ENCODE measurements around the gene KCTD11. TPM values are rescaled to one million over a fixed set of nuclear protein-coding genes. Genes with fewer than 3 reads are reported as not detected.
A peak's percentile ranks its signal among the peaks of the same experiment; 100 is the strongest.

Gene KCTD11
- total and polyA plus RNA-seq, 2 donors (not counting 1 experiment from before 2014, with no cell fraction given): 4.3 to 13.4 TPM

DNA sequence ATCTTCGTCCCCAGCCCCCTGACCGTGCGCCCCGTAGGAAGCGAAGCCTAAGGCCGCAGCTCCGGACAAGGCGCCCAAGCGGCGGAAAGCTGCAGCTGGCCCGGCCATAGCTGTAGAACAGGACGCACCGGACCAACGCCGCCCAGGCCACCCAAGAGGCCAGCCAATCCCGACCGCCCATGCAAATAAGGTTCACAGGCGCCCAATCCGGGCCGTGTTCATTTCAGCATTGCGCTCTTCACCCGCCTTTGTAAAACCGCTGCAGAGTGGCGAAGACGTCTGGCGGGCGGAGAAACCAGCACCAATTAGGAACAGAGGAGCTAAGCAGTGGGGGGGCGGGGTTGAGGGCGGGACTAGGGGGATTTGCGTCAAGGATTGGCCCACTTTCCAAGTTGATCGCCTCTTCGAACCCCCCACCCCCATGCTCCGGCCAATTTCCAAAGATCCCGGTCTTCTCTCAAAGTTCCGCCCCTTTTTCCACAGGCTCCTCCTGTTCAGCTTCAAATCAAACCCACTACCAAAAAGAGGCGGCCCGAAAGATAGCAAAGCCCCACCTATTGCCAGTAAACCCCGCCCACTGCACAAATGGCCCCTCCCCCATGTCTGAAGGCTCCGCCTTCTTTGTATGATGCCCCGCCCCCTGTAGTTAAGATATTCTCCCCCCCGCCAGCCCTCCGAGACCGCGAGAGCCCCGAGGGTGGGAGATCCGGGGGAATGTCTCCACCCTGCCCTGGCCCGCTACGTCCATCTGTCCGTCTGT lies 52.2 kb downstream of the KCTD11 start, which contains the start of gene TMEM256:
TMEM256 (minus strand) TSS at position 121 of the 760 bp plus-strand sequence; CDS start at position 108, 13 bp downstream.
- Mint-ChIP-seq H3K4me3 (peak within 1 kb of the TSS; percentile 98), H3K4me1 (peaks cover 22% of the 10 kb centered on the region), H3K27me3 (peaks cover 17% of the 10 kb centered on the region), H3K9me3 (ENCODE audit: insufficient read depth) (no peaks in the 10 kb centered on the region), H3K27ac (peak within 1 kb of the TSS; percentile 94)
- peaks cover 0 to 27% (median 4%) of the 10 kb centered on the region in 4 experiments for H3K27me3 ChIP-seq (replicated peaks in 1 of 4; ENCODE audit: control extremely low read depth in 1 of 4, control insufficient read depth in 3 of 4, insufficient read depth in 4 of 4, low read length in 3 of 4)
- H3K9ac ChIP-seq (ENCODE audit: low read length): peak within 1 kb of the TSS; percentile 76
- no peak for TF ChIP-seq EZH2 (IDR thresholded peaks at IDR 0.05; ENCODE audit: borderline replicate concordance, insufficient read depth, low read depth, low read length, poor library complexity, severe bottlenecking)
- TF ChIP-seq, protein P1, sequence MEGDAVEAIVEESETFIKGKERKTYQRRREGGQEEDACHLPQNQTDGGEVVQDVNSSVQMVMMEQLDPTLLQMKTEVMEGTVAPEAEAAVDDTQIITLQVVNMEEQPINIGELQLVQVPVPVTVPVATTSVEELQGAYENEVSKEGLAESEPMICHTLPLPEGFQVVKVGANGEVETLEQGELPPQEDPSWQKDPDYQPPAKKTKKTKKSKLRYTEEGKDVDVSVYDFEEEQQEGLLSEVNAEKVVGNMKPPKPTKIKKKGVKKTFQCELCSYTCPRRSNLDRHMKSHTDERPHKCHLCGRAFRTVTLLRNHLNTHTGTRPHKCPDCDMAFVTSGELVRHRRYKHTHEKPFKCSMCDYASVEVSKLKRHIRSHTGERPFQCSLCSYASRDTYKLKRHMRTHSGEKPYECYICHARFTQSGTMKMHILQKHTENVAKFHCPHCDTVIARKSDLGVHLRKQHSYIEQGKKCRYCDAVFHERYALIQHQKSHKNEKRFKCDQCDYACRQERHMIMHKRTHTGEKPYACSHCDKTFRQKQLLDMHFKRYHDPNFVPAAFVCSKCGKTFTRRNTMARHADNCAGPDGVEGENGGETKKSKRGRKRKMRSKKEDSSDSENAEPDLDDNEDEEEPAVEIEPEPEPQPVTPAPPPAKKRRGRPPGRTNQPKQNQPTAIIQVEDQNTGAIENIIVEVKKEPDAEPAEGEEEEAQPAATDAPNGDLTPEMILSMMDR (IDR thresholded peaks at IDR 0.05): no peak
- peaks cover 6% of the 10 kb centered on the region for H3K79me2 ChIP-seq (ENCODE audit: control insufficient read depth, insufficient read depth, low read length)
- ChIA-PET POLR2A (interaction anchor here (0.6 to 2.0 kb wide), 20 partner anchors 9 to 282 kb away, joined by 3 to 17 read pairs (median 6); partner anchors contain the start of genes ACADVL, ACAP1, DLG4 and MPDU1), CTCF (interaction anchor here (0.5 to 1.8 kb wide), 8 partner anchors 19 to 75 kb away, joined by 3 to 10 read pairs (median 4); partner anchors contain the start of gene TMEM102)
- H2AFZ ChIP-seq (ENCODE audit: insufficient read depth, low read depth, low read length, poor library complexity, severe bottlenecking): peak within 1 kb of the TSS; percentile 87
- peak within 1 kb of the TSS; percentile 57 to 95 (median 82) for H3K4me3 ChIP-seq (ENCODE audit: control extremely low read depth in 1 of 5, extremely low read depth in 1 of 5, insufficient read depth in 1 of 5, low read depth in 2 of 5, low read length in 4 of 5)
- peaks cover 0 to 4% (median 0%) of the 10 kb centered on the region in 3 donors for H3K9me3 ChIP-seq (ENCODE audit: control extremely low read depth in 1 of 3, control insufficient read depth in 2 of 3, insufficient read depth in 1 of 3, low read length in 2 of 3)
- H3K4me1 ChIP-seq (ENCODE audit: control insufficient read depth in 2 of 2, insufficient read depth in 2 of 2, low read length in 2 of 2): peaks cover 17 to 20% of the 10 kb centered on the region in 2 donors
- peak within 1 kb of the TSS; percentile 45 to 59 for H3K27ac ChIP-seq (ENCODE audit: low read length in 2 of 2)
- WGBS (ENCODE audit: insufficient coverage): under 1% methylated on average over 41 of the region's 49 CpGs
- H4K20me1 ChIP-seq (ENCODE audit: control insufficient read depth, insufficient read depth, low read length, poor library complexity, severe bottlenecking): no peaks in the 10 kb centered on the region
- H3K36me3 ChIP-seq (replicated peaks in 1 of 2; ENCODE audit: control extremely low read depth in 1 of 2, control insufficient read depth in 1 of 2, extremely low read depth in 1 of 2, insufficient read depth in 2 of 2, low read length in 1 of 2): no peaks in the 10 kb centered on the region
- intact Hi-C loops (cut with micrococcal nuclease): loop anchor here (1.0 to 5.0 kb wide), 11 partner anchors 10 to 189 kb away; partner anchors contain the start of genes EIF5A, KCTD11, NEURL4 and PLSCR3
- DNase-seq (peak; percentile 98), ATAC-seq (ENCODE audit: low read depth) (peak; percentile 87)
- H3K4me2 ChIP-seq (replicated peaks; ENCODE audit: low read depth, low read length, poor library complexity, severe bottlenecking): peak within 1 kb of the TSS; percentile 94

Small RNA genes lying within 50 kb of the gene (small RNA-seq; reads per million reads assigned to genes)
- not detected for gene AC026954.2 (ENCODE audit: insufficient read length, low read depth, low replicate concordance)

Other genes starting within 250 kb of the KCTD11 start
Only the 30 nearest of the 36 such genes appear.
- 0.32 TPM in 1 of 2 replicates, not detected in the other for gene ASGR1, start 172.8 kb upstream of the KCTD11 start, total RNA-seq
- gene ASGR1, start 172.8 kb upstream of the KCTD11 start, polyA plus RNA-seq: 0.43 and 0.46 TPM in 2 replicates
- 12.0 and 12.5 TPM in 2 replicates for gene DLG4, start 132.3 kb upstream of the KCTD11 start, total RNA-seq
- 2.0 and 2.5 TPM in 2 replicates for gene DLG4, start 132.3 kb upstream of the KCTD11 start, polyA plus RNA-seq
- 640 and 655 TPM in 2 replicates for gene ACADVL, start 132.2 kb upstream of the KCTD11 start, total RNA-seq
- 696 and 903 TPM in 2 replicates for gene ACADVL, start 132.2 kb upstream of the KCTD11 start, polyA plus RNA-seq
- 104 and 116 TPM in 2 replicates for gene DVL2, start 117.6 kb upstream of the KCTD11 start, total RNA-seq
- 14.6 and 22.5 TPM in 2 replicates for gene DVL2, start 117.6 kb upstream of the KCTD11 start, polyA plus RNA-seq
- 42.3 and 45.8 TPM in 2 replicates for gene PHF23, start 112.7 kb upstream of the KCTD11 start, total RNA-seq
- 15.7 and 17.6 TPM in 2 replicates for gene PHF23, start 112.7 kb upstream of the KCTD11 start, polyA plus RNA-seq
- 350 and 371 TPM in 2 replicates for gene GABARAP, start 109.7 kb upstream of the KCTD11 start, total RNA-seq
- gene GABARAP, start 109.7 kb upstream of the KCTD11 start, polyA plus RNA-seq: 201 and 323 TPM in 2 replicates
- 160 and 162 TPM in 2 replicates for gene CTDNEP1, start 100.4 kb upstream of the KCTD11 start, total RNA-seq
- 108 and 125 TPM in 2 replicates for gene CTDNEP1, start 100.4 kb upstream of the KCTD11 start, polyA plus RNA-seq
- 42.2 and 48.0 TPM in 2 replicates for gene ELP5, start 99.9 kb upstream of the KCTD11 start, total RNA-seq
- gene ELP5, start 99.9 kb upstream of the KCTD11 start, polyA plus RNA-seq: 69.9 and 77.9 TPM in 2 replicates
- 1.2 TPM in 2 replicates for gene CLDN7, start 89.7 kb upstream of the KCTD11 start, total RNA-seq
- gene CLDN7, start 89.7 kb upstream of the KCTD11 start, polyA plus RNA-seq: 5.8 and 10.8 TPM in 2 replicates
- not detected in 2 replicates for gene SLC2A4, start 70.4 kb upstream of the KCTD11 start, total RNA-seq
- not detected in 2 replicates for gene SLC2A4, start 70.4 kb upstream of the KCTD11 start, polyA plus RNA-seq
- 0.22 TPM in 1 of 2 replicates, not detected in the other for gene YBX2, start 57.5 kb upstream of the KCTD11 start, total RNA-seq
- 0.15 TPM in 1 of 2 replicates, not detected in the other for gene YBX2, start 57.5 kb upstream of the KCTD11 start, polyA plus RNA-seq
- 233 and 236 TPM in 2 replicates for gene EIF5A, start 44.5 kb upstream of the KCTD11 start, total RNA-seq
- 576 and 769 TPM in 2 replicates for gene EIF5A, start 44.5 kb upstream of the KCTD11 start, polyA plus RNA-seq
- 128 and 137 TPM in 2 replicates for gene GPS2, start 36.8 kb upstream of the KCTD11 start, total RNA-seq
- gene GPS2, start 36.8 kb upstream of the KCTD11 start, polyA plus RNA-seq: 209 and 225 TPM in 2 replicates
- gene NEURL4, start 22.8 kb upstream of the KCTD11 start, total RNA-seq: 85.2 and 89.2 TPM in 2 replicates
- gene NEURL4, start 22.8 kb upstream of the KCTD11 start, polyA plus RNA-seq: 54.6 and 82.6 TPM in 2 replicates
- gene ACAP1, start 15.6 kb upstream of the KCTD11 start, total RNA-seq: 371 and 392 TPM in 2 replicates
- gene ACAP1, start 15.6 kb upstream of the KCTD11 start, polyA plus RNA-seq: 412 and 471 TPM in 2 replicates
- 0.25 TPM in 1 of 2 replicates, not detected in the other for gene TMEM95, start 3.0 kb downstream of the KCTD11 start, total RNA-seq
- gene TMEM95, start 3.0 kb downstream of the KCTD11 start, polyA plus RNA-seq: not detected in 2 replicates
- 10.0 and 11.7 TPM in 2 replicates for gene TNK1, start 28.9 kb downstream of the KCTD11 start, total RNA-seq
- 22.5 and 23.7 TPM in 2 replicates for gene TNK1, start 28.9 kb downstream of the KCTD11 start, polyA plus RNA-seq
- 31.1 and 31.6 TPM in 2 replicates for gene PLSCR3, start 42.4 kb downstream of the KCTD11 start, total RNA-seq
- gene PLSCR3, start 42.4 kb downstream of the KCTD11 start, polyA plus RNA-seq: 82.3 and 122 TPM in 2 replicates
- gene TMEM256, start 51.9 kb downstream of the KCTD11 start, total RNA-seq: 64.5 and 67.8 TPM in 2 replicates
- 29.2 and 65.4 TPM in 2 replicates for gene TMEM256, start 51.9 kb downstream of the KCTD11 start, polyA plus RNA-seq
- gene NLGN2, start 55.7 kb downstream of the KCTD11 start, total RNA-seq: 1.7 and 3.4 TPM in 2 replicates
- gene NLGN2, start 55.7 kb downstream of the KCTD11 start, polyA plus RNA-seq: 0.52 and 0.68 TPM in 2 replicates
- gene SPEM1, start 68.2 kb downstream of the KCTD11 start, total RNA-seq: not detected in 2 replicates
- not detected in 2 replicates for gene SPEM1, start 68.2 kb downstream of the KCTD11 start, polyA plus RNA-seq
- gene SPEM2, start 73.5 kb downstream of the KCTD11 start, total RNA-seq: not detected in 2 replicates
- gene SPEM2, start 73.5 kb downstream of the KCTD11 start, polyA plus RNA-seq: not detected in 2 replicates
- not detected in 2 replicates for gene SPEM3, start 76.7 kb downstream of the KCTD11 start, total RNA-seq
- gene SPEM3, start 76.7 kb downstream of the KCTD11 start, polyA plus RNA-seq: not detected in 2 replicates
- 17.7 and 19.1 TPM in 2 replicates for gene TMEM102, start 83.3 kb downstream of the KCTD11 start, total RNA-seq
- gene TMEM102, start 83.3 kb downstream of the KCTD11 start, polyA plus RNA-seq: 5.9 and 10.8 TPM in 2 replicates
- 2.8 and 4.6 TPM in 2 replicates for gene FGF11, start 87.3 kb downstream of the KCTD11 start, total RNA-seq
- 2.7 and 3.3 TPM in 2 replicates for gene FGF11, start 87.3 kb downstream of the KCTD11 start, polyA plus RNA-seq
- 6.2 and 6.6 TPM in 2 replicates for gene CHRNB1, start 92.9 kb downstream of the KCTD11 start, total RNA-seq
- gene CHRNB1, start 92.9 kb downstream of the KCTD11 start, polyA plus RNA-seq: 5.8 and 7.2 TPM in 2 replicates
- 59.4 and 62.4 TPM in 2 replicates for gene ZBTB4, start 127.5 kb downstream of the KCTD11 start, total RNA-seq
- gene ZBTB4, start 127.5 kb downstream of the KCTD11 start, polyA plus RNA-seq: 16.0 and 19.2 TPM in 2 replicates
- gene SLC35G6, start 129.3 kb downstream of the KCTD11 start, total RNA-seq: 0.30 TPM in 1 of 2 replicates, not detected in the other
- gene SLC35G6, start 129.3 kb downstream of the KCTD11 start, polyA plus RNA-seq: 0.04 TPM in 1 of 2 replicates, not detected in the other
- gene POLR2A, start 132.2 kb downstream of the KCTD11 start, total RNA-seq: 225 and 240 TPM in 2 replicates
- 56.5 and 77.6 TPM in 2 replicates for gene POLR2A, start 132.2 kb downstream of the KCTD11 start, polyA plus RNA-seq
- 40.6 and 44.5 TPM in 2 replicates for gene TNFSF12, start 196.9 kb downstream of the KCTD11 start, total RNA-seq
- gene TNFSF12, start 196.9 kb downstream of the KCTD11 start, polyA plus RNA-seq: 31.7 and 53.4 TPM in 2 replicates